Measurements from ENCODE around the gene MROH9. TPM values are rescaled to one million over a fixed set of nuclear protein-coding genes. Genes with fewer than 3 reads are reported as not detected.

Gene MROH9
- total RNA-seq, 1 donor from 2014 or later: not detected

- Histone ChIP-seq H3K36me3 (no peaks in the 10 kb centered on the region), H3K9me3 (peaks cover 0 to 2% of the 10 kb centered on the region in 2 donors), H3K27me3 (no peaks in the 10 kb centered on the region), H3K4me1 (no peaks in the 10 kb centered on the region), H3K27ac (no peak overlapping the region), H3K4me3 (no peak overlapping the region)
- no peak for TF ChIP-seq CTCF (IDR thresholded peaks at IDR 0.05)
- DNase-seq (ENCODE audit: low spot score in 2 of 2): no peak
- intact Hi-C loops (cut with DNase I): no loop called here
Observed at GRCh38 chr1:171037626-171038025, 102.3 kb downstream of the MROH9 start.

GRCh38 chr1:171038284-171038683 lies 103.0 kb downstream of the MROH9 start:
- intact Hi-C loops (cut with DNase I): no loop called here
- DNase-seq (ENCODE audit: low spot score in 2 of 2): no peak
- TF ChIP-seq CTCF (IDR thresholded peaks at IDR 0.05): no peak

GRCh38 chr1:171048014-171048413 lies 112.7 kb downstream of the MROH9 start:
- no peak for TF ChIP-seq CTCF (IDR thresholded peaks at IDR 0.05)
- intact Hi-C loops (cut with DNase I): no loop called here
- Histone ChIP-seq H3K9me3 (peaks cover 0 to 23% of the 10 kb centered on the region in 2 donors), H3K27me3 (no peaks in the 10 kb centered on the region), H3K27ac (no peak overlapping the region), H3K36me3 (no peaks in the 10 kb centered on the region), H3K4me3 (no peak overlapping the region), H3K4me1 (no peaks in the 10 kb centered on the region)
- DNase-seq (ENCODE audit: low spot score in 2 of 2): no peak

More at GRCh38 chr1:171038284-171038683, 103.0 kb downstream of the MROH9 start:
- H3K27me3 ChIP-seq: no peaks in the 10 kb centered on the region
- H3K4me1 ChIP-seq: no peaks in the 10 kb centered on the region
- no peak overlapping the region for H3K27ac ChIP-seq
- peaks cover 0 to 8% of the 10 kb centered on the region in 2 donors for H3K9me3 ChIP-seq
- H3K36me3 ChIP-seq: no peaks in the 10 kb centered on the region
- no peak overlapping the region for H3K4me3 ChIP-seq

GRCh38 chr1:171052977-171053376 lies 117.6 kb downstream of the MROH9 start:
- Histone ChIP-seq H3K4me3 (no peak overlapping the region), H3K4me1 (no peaks in the 10 kb centered on the region), H3K9me3 (peaks cover 0 to 9% of the 10 kb centered on the region in 2 donors), H3K36me3 (no peaks in the 10 kb centered on the region), H3K27me3 (no peaks in the 10 kb centered on the region), H3K27ac (no peak overlapping the region)
- TF ChIP-seq CTCF (IDR thresholded peaks at IDR 0.05): no peak
- no peak for DNase-seq (ENCODE audit: low spot score in 2 of 2)
- intact Hi-C loops (cut with DNase I): no loop called here

GRCh38 chr1:171055966-171056643 lies 120.8 kb downstream of the MROH9 start:
- Histone ChIP-seq H3K36me3 (no peaks in the 10 kb centered on the region), H3K4me1 (no peaks in the 10 kb centered on the region), H3K27ac (no peak overlapping the region), H3K9me3 (peaks cover 0 to 7% of the 10 kb centered on the region in 2 donors), H3K4me3 (no peak overlapping the region), H3K27me3 (no peaks in the 10 kb centered on the region)
- DNase-seq (ENCODE audit: low spot score in 2 of 2): no peak
- intact Hi-C loops (cut with DNase I): no loop called here
- no peak for TF ChIP-seq CTCF (IDR thresholded peaks at IDR 0.05)
